Transverse colon (tissue), 4 donors: ENCODE measurements around the gene GSTK1. TPM values are rescaled to one million over a fixed set of nuclear protein-coding genes. Genes with fewer than 3 reads are reported as not detected.
A peak's percentile ranks its signal among the peaks of the same experiment; 100 is the strongest.
"Not testable (repeated sequence)": the region's sequence is repeated elsewhere in the genome, so short reads cannot be mapped to it uniquely, and the experiment has no call there.

Experiments used
- DNase-seq: peaks from one replicate; pipeline ENCODE4 v3.0.0-alpha.2; 2019
- H3K27ac ChIP-seq, 4 donors: fragments of 200-600 bp; sonication (generic); 2 replicates each; pipeline ENCODE4 v1.5.1; 2016 to 2018; ENCODE audit warnings: inconsistent platforms in 4 of 4
- H3K27me3 ChIP-seq: fragments of 200-600 bp; sonication (generic); 2 replicates; pipeline ENCODE4 v1.5.1; 2017; ENCODE audit warnings: inconsistent platforms
- H3K36me3 ChIP-seq, 4 donors: fragments of 200-600 bp; sonication (generic); 2 replicates each; pipeline ENCODE4 v1.5.1; 2017 to 2019; ENCODE audit warnings: inconsistent platforms in 4 of 4
- H3K4me1 ChIP-seq, 4 donors: fragments of 200-600 bp; sonication (generic); 2 replicates each; pipeline ENCODE4 v1.5.1; 2017 to 2020; ENCODE audit warnings: inconsistent platforms in 4 of 4
- H3K4me3 ChIP-seq, 4 donors: fragments of 200-600 bp; sonication (generic); 1 replicate in 1 of 4; 2 replicates in 3 of 4; pipeline versions ENCODE4 v1.5.1 to v1.6.1; 2017 to 2019; ENCODE audit warnings: inconsistent platforms in 4 of 4
- H3K9me3 ChIP-seq, 2 donors: fragments of 200-600 bp; sonication (generic); 2 replicates each; pipeline ENCODE4 v1.5.1; 2017 to 2019; ENCODE audit warnings: inconsistent platforms in 2 of 2
- CTCF ChIP-seq, 5 experiments: fragments of 200-600 bp in 3 of 5; fragments of 450-650 bp in 2 of 5; sonication (generic) in 3 of 5; IDR thresholded peaks; 1 replicate in 2 of 5; 2 replicates in 3 of 5; pipeline ENCODE4 v1.5.1; 2016 to 2017; ENCODE audit warnings: antibody characterized with exemption in 5 of 5, inconsistent platforms in 3 of 5, mild to moderate bottlenecking in 2 of 5, moderate library complexity in 1 of 5
- EP300 ChIP-seq: sonication (generic); formaldehyde crosslinking; IDR thresholded peaks from one replicate; pipeline ENCODE4 v1.6.1; 2017; ENCODE audit warnings: antibody characterized with exemption, low read depth
- POLR2A ChIP-seq: fragments of 450-650 bp; IDR thresholded peaks from one replicate; pipeline ENCODE4 v1.6.1; 2016; ENCODE audit warnings: antibody characterized with exemption, mild to moderate bottlenecking, moderate library complexity
- POLR2AphosphoS5 ChIP-seq, 3 donors: sonication (generic); formaldehyde crosslinking; IDR thresholded peaks; one replicate each; pipeline ENCODE4 v1.6.1; 2016; ENCODE audit warnings: antibody characterized with exemption in 3 of 3
- WGBS, 2 donors: methylation state at CpG; one replicate each; pipeline ENCODE4 v1.1.5; 2018; ENCODE audit warnings: low coverage in 1 of 2; 5-methylcytosine and 5-hydroxymethylcytosine counted together
- in situ Hi-C, 4 donors: fragments of 200-750 bp; cut with MboI; loops; one replicate each; pipeline versions ENCODE4 v1.15.0 to v1.15.1; 2017; ENCODE audit warnings: low sequenced_read_pairs in 3 of 4, low pct_ligation_motif_present in 1 of 4, low pct_unique_long_range_greater_than_20kb in 1 of 4
- intact Hi-C: fragments of 100-400 bp; cut with DNase I; formaldehyde crosslinking; loops from one replicate; pipeline ENCODE4 v1.15.1; 2023; ENCODE audit warnings: low total_unique reads
- total RNA-seq, 4 donors: library from RNA; depleted of rRNA; stranded (reverse); fragments of >200 nt; gene quantifications; one replicate each; pipeline ENCODE4 v1.1.0, GENCODE V29; 2016

The GSTK1 gene
- total RNA-seq: 100 to 1,000 TPM; 333 to 472 (median 376) TPM

- H3K36me3 ChIP-seq: peaks cover 0 to 17% (median 7%) of the 10 kb centered on the region in 4 donors
- in situ Hi-C loops (no loop called here), intact Hi-C loops (no loop called here)
- 1% methylated on average over 29 of the region's 48 CpGs; no CpG with 5 or more reads in 1 of the 2 donors for WGBS, 2 donors
- no peaks in the 10 kb centered on the region for H3K9me3 ChIP-seq
- TF ChIP-seq EP300: no peak
- TF ChIP-seq POLR2A: peak; percentile 92
- peak in 1 of 5 experiments; percentile 15 for TF ChIP-seq CTCF (IDR thresholded peaks at IDR 0.05)
- TF ChIP-seq POLR2AphosphoS5 (IDR thresholded peaks at IDR 0.05): peak; percentile 82 to 93 (median 88)
- H3K4me3 ChIP-seq: peak within 1 kb of the TSS; percentile 76 to 87 (median 78)
- peaks cover 8 to 48% (median 27%) of the 10 kb centered on the region in 4 donors for H3K4me1 ChIP-seq
- H3K27ac ChIP-seq: peak within 1 kb of the TSS; percentile 90 to 96 (median 92)
- H3K27me3 ChIP-seq: no peaks in the 10 kb centered on the region
- DNase-seq: peak; percentile 89
These were observed at the start of gene GSTK1 for GRCh38 chr7:143263266-143264195. GSTK1 (plus strand) TSS chr7:143263441; CDS start chr7:143263514, 73 bp downstream.

- not testable (repeated sequence) for H3K9me3 ChIP-seq, H3K4me3 ChIP-seq, H3K36me3 ChIP-seq, H3K27me3 ChIP-seq, H3K4me1 ChIP-seq, H3K27ac ChIP-seq, DNase-seq
- intact Hi-C loops (loop anchor here (10.0 kb wide), 1 partner anchor 339 kb away; no protein-coding TSS in a partner anchor), in situ Hi-C loops (loop anchor here (5.0 to 25.0 kb wide), 5 partner anchors 201 to 576 kb away; partner anchors contain the start of genes EPHB6 (in 3 of the 4) and TRPV6 (in 1 of the 4))
- WGBS, 2 donors: 89 to 96% methylated on average over 4 of the region's 4 CpGs
These were observed 49.8 kb upstream of the GSTK1 start for GRCh38 chr7:143213478-143213877.

GRCh38 chr7:143214789-143215679, 48.2 kb upstream of the GSTK1 start:
- intact Hi-C loops: loop anchor here (2.0 to 10.0 kb wide), 2 partner anchors 206 to 340 kb away; no protein-coding TSS in a partner anchor
- DNase-seq: peak; percentile 64
- in situ Hi-C loops: loop anchor here (5.0 to 25.0 kb wide), 5 partner anchors 203 to 578 kb away; partner anchors contain the start of genes EPHB6 (in 3 of the 4) and TRPV6 (in 1 of the 4)
- WGBS, 2 donors: 17 to 20% methylated on average over 8 of the region's 8 CpGs
- Histone ChIP-seq H3K27ac (no peak overlapping the region), H3K4me1 (no peaks in the 10 kb centered on the region), H3K4me3 (no peak overlapping the region), H3K36me3 (no peaks in the 10 kb centered on the region), H3K9me3 (no peaks in the 10 kb centered on the region), H3K27me3 (no peaks in the 10 kb centered on the region)
- no peak for TF ChIP-seq POLR2AphosphoS5 (IDR thresholded peaks at IDR 0.05)
- peak; percentile 98 to 99 (median 99) for TF ChIP-seq CTCF (IDR thresholded peaks at IDR 0.05)

- H3K27me3 ChIP-seq: no peaks in the 10 kb centered on the region
- no peaks in the 10 kb centered on the region for H3K36me3 ChIP-seq
- H3K27ac ChIP-seq: no peak overlapping the region
- no peak for DNase-seq
- H3K4me3 ChIP-seq: no peak overlapping the region
- 74 to 87% methylated on average over 5 to 6 of the region's 6 CpGs for WGBS, 2 donors
- intact Hi-C loops: loop anchor here (10.0 kb wide), 1 partner anchor 341 kb away; no protein-coding TSS in a partner anchor
- H3K9me3 ChIP-seq: no peaks in the 10 kb centered on the region
- in situ Hi-C loops: loop anchor here (25.0 kb wide), 3 partner anchors 329 to 579 kb away; partner anchors contain the start of genes EPHB6 (in 3 of the 4) and TRPV6 (in 1 of the 4)
- no peaks in the 10 kb centered on the region for H3K4me1 ChIP-seq
- TF ChIP-seq CTCF (IDR thresholded peaks at IDR 0.05) (no peak), EP300 (no peak), POLR2AphosphoS5 (IDR thresholded peaks at IDR 0.05) (no peak), POLR2A (no peak)
These were observed 47.1 kb upstream of the GSTK1 start for GRCh38 chr7:143216151-143216550.
